Peyer's patch (tissue), 4 donors: Measurements from ENCODE around the gene ZNF213.

Experiments
- CTCF ChIP-seq, 6 experiments: fragments of 450-650 bp in 4 of 6; fragments of 200-600 bp in 2 of 6; sonication (generic) in 1 of 6; IDR thresholded peaks; one replicate each; pipeline ENCODE4 v1.5.1; 2017 to 2019; ENCODE audit warnings: antibody characterized with exemption in 6 of 6, mild to moderate bottlenecking in 3 of 6, moderate library complexity in 1 of 6
- POLR2A ChIP-seq, 2 donors: fragments of 450-650 bp; IDR thresholded peaks; one replicate each; pipeline ENCODE4 v1.5.1; 2017; ENCODE audit warnings: antibody characterized with exemption in 2 of 2, mild to moderate bottlenecking in 2 of 2, moderate library complexity in 2 of 2

DNA sequence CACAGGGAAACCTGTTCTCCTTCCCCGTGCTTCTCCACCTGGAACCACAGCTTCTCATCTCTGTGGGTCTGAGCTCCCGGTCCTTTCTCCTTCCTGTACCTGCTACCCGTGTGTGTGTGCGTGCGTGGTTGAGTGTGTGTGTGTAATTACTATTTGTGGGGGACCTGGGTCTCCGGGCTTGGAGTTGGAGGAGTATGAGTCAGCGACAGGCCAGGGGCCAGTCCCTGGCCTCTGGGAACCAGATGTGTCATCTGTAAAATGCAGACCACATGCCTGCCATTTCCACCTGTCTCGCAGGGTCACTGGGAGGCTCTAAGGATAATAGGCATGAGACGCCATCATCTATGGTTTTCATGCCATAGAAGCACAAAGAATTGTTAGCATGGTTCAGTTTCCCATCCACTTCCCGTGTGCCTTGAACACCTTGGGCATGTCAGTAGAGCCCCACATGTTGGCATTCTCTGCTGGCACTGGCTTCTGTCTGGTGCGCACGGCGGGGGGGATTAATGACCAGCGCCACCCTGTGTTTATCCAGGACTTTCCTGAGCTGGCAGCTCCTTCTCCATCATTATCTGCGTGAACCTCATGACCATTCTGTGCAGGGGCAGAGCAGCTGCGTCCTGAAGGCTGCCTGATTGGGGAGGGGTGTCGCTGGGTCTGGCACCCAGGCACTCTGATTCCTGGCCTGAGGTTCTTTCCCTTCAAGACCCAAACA is 20.9 kb upstream of the ZNF213 start:
- TF ChIP-seq CTCF (IDR thresholded peaks at IDR 0.05), result peak in 1 of 6 experiments; percentile 26
- no peak for TF ChIP-seq POLR2A (IDR thresholded peaks at IDR 0.05)
